ENCODE data around the gene MYL6B. TPM values are rescaled to one million over a fixed set of nuclear protein-coding genes. Genes with fewer than 3 reads are reported as not detected.
A peak's percentile ranks its signal among the peaks of the same experiment; 100 is the strongest.
"Not testable (repeated sequence)": the region's sequence is repeated elsewhere in the genome, so short reads cannot be mapped to it uniquely, and the experiment has no call there.

MYL6B gene
- polyA plus RNA-seq (ENCODE audit: insufficient read length in 4 of 4), result 100 to 1,000 TPM; 138 to 185 (median 160) TPM

- DNase-seq (ENCODE audit: low read depth in 4 of 4, low spot score in 3 of 4), result peak in 3 of 4 donors; percentile 78 to 84 (median 82)
Measured at GRCh38 chr12:56152132-56152755, at the start of gene MYL6B. Gene MYL6B, plus strand, starts transcription at chr12:56152587. Its CDS starts 1,332 bp downstream, at chr12:56153919.

- no peak for DNase-seq (ENCODE audit: low read depth in 4 of 4, low spot score in 3 of 4)
Measured at GRCh38 chr12:56102683-56103065, 49.7 kb upstream of the MYL6B start.

DNA sequence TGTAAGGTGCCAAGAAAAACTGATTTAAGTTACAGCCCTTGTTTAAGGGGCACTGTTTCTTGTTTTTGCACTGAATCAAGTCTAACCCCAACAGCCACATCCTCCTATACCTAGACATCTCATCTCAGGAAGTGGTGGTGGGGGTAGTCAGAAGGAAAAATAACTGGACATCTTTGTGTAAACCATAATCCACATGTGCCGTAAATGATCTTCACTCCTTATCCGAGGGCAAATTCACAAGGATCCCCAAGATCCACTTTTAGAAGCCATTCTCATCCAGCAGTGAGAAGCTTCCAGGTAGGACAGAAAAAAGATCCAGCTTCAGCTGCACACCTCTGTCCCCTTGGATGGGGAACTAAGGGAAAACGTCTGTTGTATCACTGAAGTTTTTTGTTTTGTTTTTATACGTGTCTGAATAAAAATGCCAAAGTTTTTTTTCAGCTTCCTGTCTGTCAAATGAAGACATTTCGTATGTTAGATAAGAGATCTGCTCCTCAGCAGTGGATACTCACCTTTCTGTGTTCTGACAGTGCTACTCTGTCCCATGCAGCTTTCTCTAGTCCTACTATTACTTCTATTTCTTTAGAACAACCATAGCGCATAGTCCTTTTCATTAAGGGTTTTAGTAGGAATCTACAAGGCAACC is 49.2 kb upstream of the MYL6B start:
- no peak for DNase-seq (ENCODE audit: low read depth in 4 of 4, low spot score in 3 of 4)

GRCh38 chr12:56103823-56104108 is 48.6 kb upstream of the MYL6B start:
- DNase-seq (ENCODE audit: low read depth in 4 of 4, low spot score in 3 of 4), result no peak

DNA sequence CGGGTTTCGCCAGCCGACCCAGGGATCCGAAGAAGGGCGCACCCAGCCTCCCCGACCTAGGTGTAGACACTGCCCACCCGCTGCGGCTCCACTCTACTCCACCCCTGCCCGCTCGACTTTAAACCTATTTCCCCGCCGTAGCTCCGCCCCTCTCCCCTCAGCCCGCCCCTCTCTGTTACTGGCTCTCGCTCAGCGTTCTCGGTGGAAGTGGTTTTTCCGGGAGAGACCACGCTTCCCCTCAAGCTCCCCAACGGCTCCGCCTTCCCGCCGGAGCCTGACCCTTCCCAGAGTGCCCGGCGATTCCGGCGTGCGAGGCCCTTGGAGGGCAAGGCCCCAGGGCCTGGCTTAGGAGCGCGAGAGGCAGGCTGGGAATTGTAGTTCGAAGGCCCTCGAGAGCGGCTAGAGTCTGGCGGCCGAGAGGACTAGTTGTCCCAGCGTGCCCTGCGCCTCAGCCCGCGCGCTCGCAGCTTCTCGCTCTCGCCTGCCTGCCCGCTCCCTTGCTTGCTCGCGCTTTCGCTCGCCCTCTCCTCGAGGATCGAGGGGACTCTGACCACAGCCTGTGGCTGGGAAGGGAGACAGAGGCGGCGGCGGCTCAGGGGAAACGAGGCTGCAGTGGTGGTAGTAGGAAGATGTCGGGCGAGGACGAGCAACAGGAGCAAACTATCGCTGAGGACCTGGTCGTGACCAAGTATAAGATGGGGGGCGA is 48.1 kb upstream of the MYL6B start, which contains the start of gene PA2G4:
PA2G4 (plus strand) TSS at position 451 of the 706 bp plus-strand sequence; CDS start at position 630, 179 bp downstream.
- DNase-seq (ENCODE audit: low read depth in 4 of 4, low spot score in 3 of 4), result peak; percentile 95 to 98 (median 97)

DNA sequence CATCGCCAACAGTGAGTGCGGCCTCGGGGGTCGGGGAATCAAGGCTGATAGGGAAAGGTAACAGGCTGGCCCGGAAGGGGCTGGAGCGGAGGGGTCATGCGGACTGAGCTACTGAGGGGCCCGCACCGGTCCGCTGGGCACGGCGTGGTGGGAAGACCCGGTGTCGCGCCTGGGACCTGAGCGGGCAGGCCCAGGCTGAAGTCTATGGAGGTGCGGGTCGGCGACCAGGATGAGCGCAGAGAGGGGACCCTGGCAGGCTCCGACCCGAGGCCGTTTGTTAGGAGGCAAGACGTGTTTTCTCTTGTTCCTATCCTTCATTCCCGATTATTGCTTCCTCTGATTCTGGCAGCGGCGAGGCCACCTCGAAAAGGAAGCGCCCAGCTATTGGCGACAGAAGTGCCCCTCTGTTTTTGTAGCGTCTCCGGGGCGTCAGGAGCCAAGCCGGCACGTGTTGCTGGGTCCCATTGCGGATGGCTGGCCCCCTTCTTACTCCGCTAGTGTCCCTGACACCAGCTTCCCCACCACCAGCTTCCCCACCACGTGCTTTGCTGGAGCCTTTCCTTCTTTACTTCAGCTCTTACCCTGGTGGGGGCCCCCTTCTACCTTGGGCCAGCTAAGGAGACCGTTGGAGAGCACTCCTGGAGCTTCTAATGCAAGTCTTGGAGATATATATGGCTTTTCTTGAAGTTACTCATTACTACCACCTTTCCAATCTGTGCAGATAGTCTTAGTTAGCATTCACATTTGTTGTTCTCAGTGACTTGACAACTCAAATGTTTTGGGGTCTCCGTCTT is 47.4 kb upstream of the MYL6B start:
- DNase-seq (ENCODE audit: low read depth in 4 of 4, low spot score in 3 of 4), result no peak

DNA sequence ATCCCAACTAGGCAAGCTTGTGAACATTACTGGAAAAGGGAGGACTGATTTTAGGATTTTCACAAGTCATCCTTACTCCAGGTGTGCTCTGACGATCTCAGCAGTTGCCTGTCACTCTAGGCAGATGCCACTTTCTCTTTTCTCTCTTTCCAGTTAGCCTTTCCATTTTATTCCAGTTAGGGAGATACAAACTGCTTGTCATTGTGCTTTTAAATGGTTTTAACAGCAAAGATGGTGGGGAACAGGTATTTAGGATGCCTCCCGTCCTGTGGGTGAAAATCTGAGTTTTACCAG is 46.8 kb upstream of the MYL6B start:
- DNase-seq (ENCODE audit: low read depth in 4 of 4, low spot score in 3 of 4), result no peak

DNA sequence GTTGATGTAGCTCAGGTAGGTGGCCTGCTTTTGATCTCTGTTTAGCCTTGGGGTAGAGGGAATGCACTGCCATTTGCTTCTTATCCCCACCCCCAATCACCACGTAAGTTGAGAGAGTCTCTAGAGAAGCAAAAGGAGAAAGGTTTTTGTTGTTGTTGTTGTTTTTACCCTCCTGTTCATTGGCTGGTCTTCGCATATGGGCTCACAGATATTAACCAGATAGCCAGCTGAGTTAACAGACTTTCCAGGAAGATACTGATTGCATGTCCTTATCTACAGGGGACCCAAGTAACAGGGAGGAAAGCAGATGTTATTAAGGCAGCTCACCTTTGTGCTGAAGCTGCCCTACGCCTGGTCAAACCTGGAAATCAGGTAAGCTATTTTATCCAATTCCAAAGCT is 45.1 kb upstream of the MYL6B start:
- DNase-seq (ENCODE audit: low read depth in 4 of 4, low spot score in 3 of 4), result no peak

DNA sequence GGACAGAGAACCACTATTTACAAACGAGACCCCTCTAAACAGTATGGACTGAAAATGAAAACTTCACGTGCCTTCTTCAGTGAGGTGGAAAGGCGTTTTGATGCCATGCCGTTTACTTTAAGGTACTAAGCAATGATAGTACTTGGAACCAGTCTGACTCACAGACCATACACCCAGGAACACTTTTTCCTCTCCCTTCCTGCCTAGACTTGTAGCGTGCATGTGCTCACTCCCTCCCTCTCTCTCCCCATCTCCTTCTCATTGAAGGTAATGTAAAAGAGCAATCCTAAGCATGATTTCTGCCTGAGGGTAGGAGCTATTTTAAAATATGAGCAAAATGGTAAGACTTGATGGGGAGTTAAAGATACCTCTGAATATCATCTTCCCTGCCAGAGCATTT is 41.8 kb upstream of the MYL6B start:
- no peak for DNase-seq (ENCODE audit: low read depth in 4 of 4, low spot score in 3 of 4)

DNA sequence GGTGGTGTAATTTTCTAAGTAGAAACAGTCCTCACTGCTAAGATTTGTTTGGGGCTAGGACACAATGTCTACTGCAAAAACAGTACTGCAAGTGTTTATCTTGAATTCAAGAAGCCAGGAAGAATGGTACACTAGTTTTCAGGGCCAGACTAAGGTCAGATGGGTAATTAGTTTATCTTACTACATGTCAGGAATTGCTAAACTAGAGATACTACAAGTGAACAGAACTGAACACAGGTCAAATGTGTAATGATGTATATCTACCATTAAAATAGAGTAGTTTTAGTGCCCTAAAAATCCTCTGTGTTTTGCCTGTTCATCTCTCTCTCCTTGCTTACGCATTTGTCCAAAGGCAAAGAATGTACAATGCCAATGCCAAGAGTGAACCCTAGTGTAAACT is 38.3 kb upstream of the MYL6B start:
- DNase-seq (ENCODE audit: low read depth in 4 of 4, low spot score in 3 of 4), result no peak

- DNase-seq (ENCODE audit: low read depth in 4 of 4, low spot score in 3 of 4), result no peak
Measured at GRCh38 chr12:56115329-56115728, 37.1 kb upstream of the MYL6B start.

GRCh38 chr12:56116267-56117081 is 35.9 kb upstream of the MYL6B start, which contains the start of gene RPL41:
Gene RPL41, plus strand, starts transcription at chr12:56116633.
- DNase-seq (ENCODE audit: low read depth in 4 of 4, low spot score in 3 of 4), result peak; percentile 96 to 98 (median 96)

- DNase-seq (ENCODE audit: low read depth in 4 of 4, low spot score in 3 of 4), result not testable (repeated sequence)
Measured at GRCh38 chr12:56117082-56117706, 35.2 kb upstream of the MYL6B start.

- peak; percentile 96 to 99 (median 98) for DNase-seq (ENCODE audit: low read depth in 4 of 4, low spot score in 3 of 4)
Measured at GRCh38 chr12:56117778-56118687, 34.4 kb upstream of the MYL6B start, which contains the start of gene ZC3H10. Gene ZC3H10, plus strand, starts transcription at chr12:56118266. Its CDS starts 2,297 bp downstream, at chr12:56120563.

- no peak for DNase-seq (ENCODE audit: low read depth in 4 of 4, low spot score in 3 of 4)
Measured at GRCh38 chr12:56118688-56119357, 33.6 kb upstream of the MYL6B start.

DNA sequence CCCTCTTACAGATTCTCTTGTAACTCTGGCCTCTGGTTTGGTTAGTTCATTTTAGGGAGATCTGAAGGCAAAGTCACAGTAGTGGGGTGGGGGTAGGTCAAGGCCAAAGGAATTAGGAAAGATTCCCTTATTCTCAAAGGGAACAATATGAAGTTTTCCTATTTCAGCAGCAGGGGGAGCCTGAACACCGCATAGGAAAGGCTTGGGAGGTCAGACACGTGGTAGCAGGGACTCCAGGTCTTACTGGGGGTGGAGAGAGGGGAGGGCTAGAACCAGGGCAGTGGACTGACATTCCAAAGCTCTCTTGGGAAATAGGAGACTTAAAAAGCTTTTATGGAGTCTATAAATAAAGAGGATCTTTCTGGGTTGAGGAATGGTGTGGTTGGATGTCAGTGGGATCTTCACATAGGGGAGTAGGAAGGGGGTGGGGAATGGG is 33.0 kb upstream of the MYL6B start:
- peak in 2 of 4 donors; percentile 66 to 83 for DNase-seq (ENCODE audit: low read depth in 4 of 4, low spot score in 3 of 4)

DNA sequence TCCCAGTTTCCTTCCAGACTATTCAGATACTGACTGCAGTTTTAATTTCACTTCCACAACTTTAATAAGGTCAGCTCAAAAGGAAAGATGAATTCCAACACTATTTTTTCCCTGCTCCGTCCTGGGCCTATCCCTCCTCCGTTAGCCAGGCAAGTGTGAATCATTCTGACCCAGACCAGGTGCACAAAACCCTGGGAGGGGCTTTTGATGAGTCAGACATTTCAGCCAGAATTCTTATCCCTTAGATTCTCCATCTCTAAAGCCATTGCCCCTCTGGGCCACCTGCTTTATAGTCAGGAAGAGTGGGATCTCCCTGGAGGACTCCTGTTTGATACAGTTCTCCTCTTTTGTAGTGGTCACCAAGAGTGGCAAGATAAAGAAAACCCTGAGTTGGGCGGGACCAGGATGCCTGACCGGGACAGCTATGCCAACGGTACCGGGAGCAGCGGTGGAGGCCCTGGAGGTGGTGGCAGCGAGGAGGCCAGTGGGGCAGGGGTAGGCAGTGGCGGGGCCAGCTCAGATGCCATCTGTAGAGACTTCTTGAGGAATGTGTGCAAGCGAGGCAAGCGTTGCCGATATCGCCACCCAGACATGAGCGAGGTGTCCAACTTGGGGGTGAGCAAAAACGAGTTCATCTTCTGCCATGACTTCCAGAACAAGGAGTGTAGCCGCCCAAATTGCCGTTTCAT is 32.1 kb upstream of the MYL6B start:
- no peak for DNase-seq (ENCODE audit: low read depth in 4 of 4, low spot score in 3 of 4)
